CD8-positive, alpha-beta memory T cell (primary cell): ENCODE measurements around the gene GRAMD4. TPM values are rescaled to one million over a fixed set of nuclear protein-coding genes. Genes with fewer than 3 reads are reported as not detected.

Experiments
- CTCF ChIA-PET: fragments of 350-600 bp; sonication (Branson Sonifier 250); formaldehyde crosslinking; loops from one replicate; lab custom pipeline; 2021; ENCODE audit warnings: antibody characterized with exemption; lab: Charles Lee
- POLR2A ChIA-PET: fragments of 350-600 bp; sonication (Branson Sonifier 250); formaldehyde crosslinking; loops from one replicate; lab custom pipeline; 2021; ENCODE audit warnings: antibody characterized with exemption; lab: Charles Lee
- DNase-seq, 5 donors: peaks; one replicate each; pipeline versions ENCODE4 v3.0.0 to v3.0.0-alpha.2; 2020 to 2022; ENCODE audit warnings: mixed read lengths in 1 of 5
- H3K27ac ChIP-seq: one replicate; pipeline ENCODE4 v1.7.0; 2013; ENCODE audit warnings: low read depth, mild to moderate bottlenecking, low read length, moderate library complexity
- H3K27me3 ChIP-seq: 2 replicates; pipeline ENCODE4 v1.7.0; 2013; ENCODE audit warnings: low read length, mild to moderate bottlenecking; ENCODE audit not compliant: insufficient read depth, poor library complexity, severe bottlenecking
- H3K36me3 ChIP-seq: 2 replicates; pipeline ENCODE4 v1.7.0; 2013; ENCODE audit warnings: mild to moderate bottlenecking, low read length, moderate library complexity; ENCODE audit not compliant: insufficient read depth
- H3K4me1 ChIP-seq: 2 replicates; pipeline ENCODE4 v1.7.0; 2013; ENCODE audit warnings: mild to moderate bottlenecking, low read length, moderate library complexity; ENCODE audit not compliant: insufficient read depth
- H3K4me3 ChIP-seq: 2 replicates; pipeline ENCODE4 v1.7.0; 2013; ENCODE audit warnings: mild to moderate bottlenecking, low read length
- H3K9me3 ChIP-seq: 2 replicates; pipeline ENCODE4 v1.7.0; 2013; ENCODE audit warnings: mild to moderate bottlenecking, low read length
- H3K27ac Mint-ChIP-seq, 8 donors: one replicate each; pipeline ENCODE4 v1.8.0; 2020 to 2021; ENCODE audit warnings: mixed read lengths in 8 of 8, mild to moderate bottlenecking in 6 of 8, inconsistent platforms in 3 of 8, moderate library complexity in 3 of 8
- H3K27me3 Mint-ChIP-seq, 2 donors: one replicate each; pipeline ENCODE4 v1.8.0; 2020 to 2021; ENCODE audit warnings: mixed read lengths in 2 of 2, mild to moderate bottlenecking in 1 of 2, moderate library complexity in 1 of 2
- H3K36me3 Mint-ChIP-seq, 3 donors: one replicate each; pipeline ENCODE4 v1.8.0; 2020 to 2021; ENCODE audit warnings: mixed read lengths in 3 of 3, inconsistent platforms in 1 of 3, mild to moderate bottlenecking in 1 of 3
- H3K4me1 Mint-ChIP-seq, 3 donors: one replicate each; pipeline ENCODE4 v1.8.0; 2020 to 2021; ENCODE audit warnings: mixed read lengths in 3 of 3, inconsistent platforms in 1 of 3, mild to moderate bottlenecking in 1 of 3
- H3K4me3 Mint-ChIP-seq, 7 donors: one replicate each; pipeline ENCODE4 v1.8.0; 2020 to 2021; ENCODE audit warnings: mixed read lengths in 7 of 7, mild to moderate bottlenecking in 6 of 7, moderate library complexity in 4 of 7, inconsistent platforms in 2 of 7
- H3K9me3 Mint-ChIP-seq, 5 donors: one replicate each; pipeline ENCODE4 v1.8.0; 2020 to 2022; ENCODE audit warnings: mixed read lengths in 5 of 5, mild to moderate bottlenecking in 3 of 5, moderate library complexity in 2 of 5, inconsistent platforms in 1 of 5
- polyA plus RNA-seq: library from polyadenylated mRNA; unstranded; fragments of 300-500 nt; fragmentation: Illumina TruSeq; gene quantifications from one replicate; pipeline ENCODE4 v1.2.3, GENCODE V29; 2021
- total RNA-seq, 2 experiments: library from RNA; stranded (reverse); gene quantifications; one replicate each; pipeline ENCODE4 v1.2.3, GENCODE V29; 2021

Gene GRAMD4
- total and polyA plus RNA-seq, 3 experiments from 2014 or later, result 7.6 to 33.0 (median 25.3) TPM

- Histone ChIP-seq H3K4me3 (no peak overlapping the region), H3K27ac (no peak overlapping the region), H3K36me3 (no peaks in the 10 kb centered on the region), H3K9me3 (no peaks in the 10 kb centered on the region), H3K27me3 (no peaks in the 10 kb centered on the region), H3K4me1 (no peaks in the 10 kb centered on the region)
- DNase-seq, result no peak
- no peak overlapping the region for H3K4me3 Mint-ChIP-seq
- ChIA-PET POLR2A (interaction anchor here (0.6 kb wide), 1 partner anchor 8 kb away, joined by 4 read pairs; no protein-coding TSS in a partner anchor), CTCF (interaction anchor here (0.8 kb wide), 1 partner anchor 11 kb away, joined by 3 read pairs; no protein-coding TSS in a partner anchor)
- peaks cover 5 to 10% (median 7%) of the 10 kb centered on the region in 3 donors for H3K4me1 Mint-ChIP-seq
- no peak overlapping the region for H3K27ac Mint-ChIP-seq
- peaks cover 0 to 2% of the 10 kb centered on the region in 2 donors for H3K27me3 Mint-ChIP-seq
- peaks cover 0 to 3% (median under 1%) of the 10 kb centered on the region in 3 donors for H3K36me3 Mint-ChIP-seq
- H3K9me3 Mint-ChIP-seq, result peaks cover 0 to 1% (median 0%) of the 10 kb centered on the region in 5 donors
Measured at GRCh38 chr22:46636221-46637002, 16.2 kb downstream of the GRAMD4 start.

GRCh38 chr22:46637711-46638600 lies 17.8 kb downstream of the GRAMD4 start:
- Mint-ChIP-seq H3K36me3 (peaks cover 0 to 6% (median 5%) of the 10 kb centered on the region in 3 donors), H3K4me3 (no peak overlapping the region), H3K4me1 (peaks cover 8 to 11% (median 11%) of the 10 kb centered on the region in 3 donors), H3K9me3 (no peaks in the 10 kb centered on the region), H3K27me3 (peaks cover 0 to 2% of the 10 kb centered on the region in 2 donors), H3K27ac (peak overlapping the region in 1 of 8 donors; percentile 66)
- Histone ChIP-seq H3K4me1 (no peaks in the 10 kb centered on the region), H3K27ac (no peak overlapping the region), H3K27me3 (no peaks in the 10 kb centered on the region), H3K4me3 (no peak overlapping the region), H3K9me3 (no peaks in the 10 kb centered on the region), H3K36me3 (no peaks in the 10 kb centered on the region)
- CTCF ChIA-PET, result no interaction called here
- POLR2A ChIA-PET, result no interaction called here
- no peak for DNase-seq

GRCh38 chr22:46638601-46639431 lies 18.6 kb downstream of the GRAMD4 start:
- peaks cover 0 to 9% (median 5%) of the 10 kb centered on the region in 3 donors for H3K36me3 Mint-ChIP-seq
- H3K27me3 ChIP-seq, result no peaks in the 10 kb centered on the region
- peak overlapping the region in 2 of 8 donors; percentile 2 to 66 for H3K27ac Mint-ChIP-seq
- H3K4me3 ChIP-seq, result no peak overlapping the region
- no peaks in the 10 kb centered on the region for H3K36me3 ChIP-seq
- no peaks in the 10 kb centered on the region for H3K9me3 Mint-ChIP-seq
- H3K4me3 Mint-ChIP-seq, result no peak overlapping the region
- no peak for DNase-seq
- CTCF ChIA-PET, result no interaction called here
- H3K27ac ChIP-seq, result no peak overlapping the region
- peaks cover 8 to 19% (median 11%) of the 10 kb centered on the region in 3 donors for H3K4me1 Mint-ChIP-seq
- POLR2A ChIA-PET, result no interaction called here
- H3K27me3 Mint-ChIP-seq, result peaks cover 0 to 2% of the 10 kb centered on the region in 2 donors
- no peaks in the 10 kb centered on the region for H3K4me1 ChIP-seq
- H3K9me3 ChIP-seq, result no peaks in the 10 kb centered on the region

- H3K27me3 Mint-ChIP-seq, result peaks cover 0 to 2% of the 10 kb centered on the region in 2 donors
- Histone ChIP-seq H3K36me3 (no peaks in the 10 kb centered on the region), H3K9me3 (no peaks in the 10 kb centered on the region), H3K27me3 (no peaks in the 10 kb centered on the region), H3K4me3 (no peak overlapping the region), H3K27ac (no peak overlapping the region), H3K4me1 (no peaks in the 10 kb centered on the region)
- CTCF ChIA-PET, result no interaction called here
- POLR2A ChIA-PET, result no interaction called here
- peaks cover 5 to 23% (median 8%) of the 10 kb centered on the region in 3 donors for H3K4me1 Mint-ChIP-seq
- no peak for DNase-seq
- H3K27ac Mint-ChIP-seq, result peak overlapping the region in 1 of 8 donors; percentile 72
- peaks cover 0 to 11% (median 5%) of the 10 kb centered on the region in 3 donors for H3K36me3 Mint-ChIP-seq
- H3K9me3 Mint-ChIP-seq, result no peaks in the 10 kb centered on the region
- no peak overlapping the region for H3K4me3 Mint-ChIP-seq
Measured at GRCh38 chr22:46639843-46640242, 19.7 kb downstream of the GRAMD4 start.

- no peak for DNase-seq
- no peaks in the 10 kb centered on the region for H3K4me1 ChIP-seq
- peaks cover 0 to 2% of the 10 kb centered on the region in 2 donors for H3K27me3 Mint-ChIP-seq
- peaks cover 0 to 11% (median 5%) of the 10 kb centered on the region in 3 donors for H3K36me3 Mint-ChIP-seq
- H3K4me3 ChIP-seq, result no peak overlapping the region
- no peaks in the 10 kb centered on the region for H3K9me3 ChIP-seq
- POLR2A ChIA-PET, result no interaction called here
- no peak overlapping the region for H3K4me3 Mint-ChIP-seq
- H3K4me1 Mint-ChIP-seq, result peaks cover 5 to 23% (median 8%) of the 10 kb centered on the region in 3 donors
- H3K27me3 ChIP-seq, result no peaks in the 10 kb centered on the region
- H3K9me3 Mint-ChIP-seq, result no peaks in the 10 kb centered on the region
- H3K27ac Mint-ChIP-seq, result peak overlapping the region in 1 of 8 donors; percentile 72
- CTCF ChIA-PET, result no interaction called here
- no peaks in the 10 kb centered on the region for H3K36me3 ChIP-seq
- no peak overlapping the region for H3K27ac ChIP-seq
Measured at GRCh38 chr22:46640293-46641055, 20.3 kb downstream of the GRAMD4 start.

- peaks cover 0 to 2% of the 10 kb centered on the region in 2 donors for H3K27me3 Mint-ChIP-seq
- peaks cover 5 to 23% (median 8%) of the 10 kb centered on the region in 3 donors for H3K4me1 Mint-ChIP-seq
- ChIA-PET POLR2A (no interaction called here), CTCF (no interaction called here)
- DNase-seq, result no peak
- Histone ChIP-seq H3K9me3 (no peaks in the 10 kb centered on the region), H3K27me3 (no peaks in the 10 kb centered on the region), H3K4me1 (no peaks in the 10 kb centered on the region), H3K4me3 (no peak overlapping the region), H3K36me3 (no peaks in the 10 kb centered on the region), H3K27ac (no peak overlapping the region)
- peak overlapping the region in 1 of 8 donors; percentile 37 for H3K27ac Mint-ChIP-seq
- H3K36me3 Mint-ChIP-seq, result peaks cover 0 to 11% (median 5%) of the 10 kb centered on the region in 3 donors
- H3K9me3 Mint-ChIP-seq, result no peaks in the 10 kb centered on the region
- no peak overlapping the region for H3K4me3 Mint-ChIP-seq
Measured at GRCh38 chr22:46641811-46642266, 21.7 kb downstream of the GRAMD4 start.
